Endothelial cell (in vitro differentiated cells): Measurements from ENCODE around the gene GP1BA. TPM values are rescaled to one million over a fixed set of nuclear protein-coding genes. Genes with fewer than 3 reads are reported as not detected.

Source experiments
- DNase-seq: peaks from one replicate; pipeline ENCODE4 v3.0.0; 2021; ENCODE audit warnings: low spot score
- H3K27ac Mint-ChIP-seq: one replicate; pipeline ENCODE4 v1.8.0; 2021; ENCODE audit warnings: mixed read lengths, inconsistent platforms; ENCODE audit not compliant: unreplicated experiment
- H3K27me3 Mint-ChIP-seq: one replicate; pipeline ENCODE4 v1.8.0; 2021; ENCODE audit warnings: mild to moderate bottlenecking, moderate library complexity, mixed read lengths, inconsistent platforms; ENCODE audit not compliant: unreplicated experiment
- H3K36me3 Mint-ChIP-seq: one replicate; pipeline ENCODE4 v1.8.0; 2021; ENCODE audit warnings: mild to moderate bottlenecking, low read depth, mixed read lengths, inconsistent platforms; ENCODE audit not compliant: unreplicated experiment
- H3K4me1 Mint-ChIP-seq: one replicate; pipeline ENCODE4 v1.8.0; 2021; ENCODE audit warnings: mild to moderate bottlenecking, mixed read lengths, inconsistent platforms; ENCODE audit not compliant: unreplicated experiment
- H3K4me3 Mint-ChIP-seq: one replicate; pipeline ENCODE4 v1.8.0; 2021; ENCODE audit warnings: mild to moderate bottlenecking, mixed read lengths, inconsistent platforms; ENCODE audit not compliant: unreplicated experiment
- H3K9me3 Mint-ChIP-seq: one replicate; pipeline ENCODE4 v1.8.0; 2021; ENCODE audit warnings: mixed read lengths, inconsistent platforms; ENCODE audit not compliant: unreplicated experiment
- CTCF ChIP-seq: fragments of 200-600 bp; sonication (generic); IDR thresholded peaks from one replicate; pipeline ENCODE4 v1.5.0; 2021; ENCODE audit warnings: antibody characterized with exemption; ENCODE audit not compliant: unreplicated experiment
- total RNA-seq: library from RNA; stranded (reverse); fragmentation: NEBNext Ultra II Directional; extraction: Animal tissue kit (Norgen Biotek cat#: 25700); gene quantifications from one replicate; pipeline ENCODE4 v1.2.1, GENCODE V29; 2021; ENCODE audit not compliant: unreplicated experiment

The GP1BA gene
- total RNA-seq, 1 donor from 2014 or later = 1.3 TPM

- Mint-ChIP-seq H3K9me3 (no peaks in the 10 kb centered on the region), H3K4me1 (peaks cover 31% of the 10 kb centered on the region), H3K27me3 (peaks cover 21% of the 10 kb centered on the region), H3K4me3 (peak overlapping the region; percentile 97), H3K27ac (no peak overlapping the region), H3K36me3 (peaks cover 16% of the 10 kb centered on the region)
- DNase-seq = no peak
- no peak for TF ChIP-seq CTCF
Observed at GRCh38 chr17:4938069-4938491, 6.0 kb downstream of the GP1BA start.

- peaks cover 19% of the 10 kb centered on the region for H3K27me3 Mint-ChIP-seq
- TF ChIP-seq CTCF = no peak
- H3K4me1 Mint-ChIP-seq = peaks cover 27% of the 10 kb centered on the region
- peak overlapping the region; percentile 97 for H3K4me3 Mint-ChIP-seq
- DNase-seq = no peak
- peaks cover 18% of the 10 kb centered on the region for H3K36me3 Mint-ChIP-seq
- H3K9me3 Mint-ChIP-seq = no peaks in the 10 kb centered on the region
- H3K27ac Mint-ChIP-seq = peak overlapping the region; percentile 90
Observed at GRCh38 chr17:4938688-4939545, 6.8 kb downstream of the GP1BA start.

- peak; percentile 37 for DNase-seq
Observed at GRCh38 chr17:4939546-4939795, 7.4 kb downstream of the GP1BA start.

GRCh38 chr17:4939796-4940554, 7.9 kb downstream of the GP1BA start, which contains the start of the genes RNF167 and SLC25A11:
RNF167 (plus strand) TSS chr17:4940268; CDS start chr17:4940910, 642 bp downstream.
SLC25A11 (minus strand) TSS chr17:4940046; CDS start chr17:4939910, 136 bp downstream.
- DNase-seq = peak; percentile 91
- Mint-ChIP-seq H3K27me3 (peaks cover 19% of the 10 kb centered on the region), H3K9me3 (no peaks in the 10 kb centered on the region), H3K27ac (peak within 1 kb of the TSS; percentile 99), H3K36me3 (peaks cover 20% of the 10 kb centered on the region), H3K4me3 (peak within 1 kb of the TSS; percentile 97), H3K4me1 (peaks cover 26% of the 10 kb centered on the region)
- no peak for TF ChIP-seq CTCF

More at GRCh38 chr17:4939546-4939795, 7.4 kb downstream of the GP1BA start:
- Mint-ChIP-seq H3K9me3 (no peaks in the 10 kb centered on the region), H3K36me3 (peaks cover 18% of the 10 kb centered on the region), H3K27me3 (peaks cover 19% of the 10 kb centered on the region), H3K27ac (peak overlapping the region; percentile 90), H3K4me3 (peak overlapping the region; percentile 97), H3K4me1 (peaks cover 24% of the 10 kb centered on the region)
- TF ChIP-seq CTCF = no peak
